Left cardiac atrium (tissue), 4 donors: ENCODE results near the gene POLE4. TPM values are rescaled to one million over a fixed set of nuclear protein-coding genes. Genes with fewer than 3 reads are reported as not detected.

Source experiments
- ATAC-seq, 2 donors: fragments of 200-7000 bp; cut with Tn5 transposase; one replicate each; pipeline ENCODE4 v1.9.1; 2020; ENCODE audit warnings: mild to moderate bottlenecking in 2 of 2, moderate library complexity in 2 of 2
- DNase-seq: peaks from one replicate; pipeline ENCODE4 v3.0.0-alpha.2; 2020
- intact Hi-C, 2 donors: fragments of 100-400 bp; cut with DNase I; formaldehyde crosslinking; loops; one replicate each; pipeline versions ENCODE4 v1.14.1 to v1.15.1; 2022 to 2023
- total RNA-seq, 2 donors: library from RNA; stranded (reverse); fragmentation: NEBNext Ultra II Directional; extraction: Animal tissue kit (Norgen Biotek cat#: 25700); gene quantifications; one replicate each; pipeline ENCODE4 v1.2.1, GENCODE V29; 2021
- donor health status: DM: no; HTN: yes; CAD: no.
- donor health status: DM: no; HTN: yes; CAD: no; lungs with severe emphysema.
- donor health status: DM: yes; HTN: yes; CAD: no.
- donor health status: Dilated cardiomyopathy.

The POLE4 gene
- total RNA-seq, 2 donors from 2014 or later: 42.7 to 50.0 TPM

DNA sequence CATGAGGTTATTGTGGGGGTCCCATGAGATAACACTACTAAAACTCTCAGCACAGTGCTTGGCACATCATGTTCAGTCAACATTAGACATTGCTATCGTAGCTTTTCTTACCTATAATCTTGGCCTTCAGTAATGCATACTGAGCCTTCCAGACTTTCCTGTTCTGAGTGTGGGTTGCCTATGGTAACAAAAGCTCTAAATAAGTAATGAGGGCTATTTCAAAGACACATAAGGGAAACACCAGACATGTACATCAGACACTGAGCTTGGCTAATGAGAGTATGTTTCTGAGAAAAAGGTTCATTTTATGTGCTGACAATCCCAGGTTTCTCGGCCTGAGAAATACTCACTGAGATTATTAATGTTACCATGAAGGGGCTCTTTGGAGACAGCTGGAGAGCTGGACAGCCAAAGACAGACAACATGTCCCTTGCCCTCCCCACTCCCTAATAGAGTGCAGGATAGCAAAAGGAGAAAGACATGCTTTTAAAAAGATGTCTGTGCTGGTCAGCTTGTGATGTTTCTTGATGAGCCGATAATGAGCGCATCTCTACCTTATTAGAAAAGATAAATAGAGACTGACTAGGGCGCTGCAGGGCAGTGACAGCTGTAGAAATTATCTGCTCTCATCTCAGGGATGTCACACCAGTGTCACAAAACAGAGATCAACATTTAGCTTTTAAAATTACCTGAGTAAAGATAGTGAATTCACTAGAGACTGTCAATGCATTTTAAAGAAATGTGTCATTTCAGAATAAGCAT lies 25.4 kb downstream of the POLE4 start:
- DNase-seq: no peak
- intact Hi-C loops: no loop called here
- ATAC-seq: no peak

DNA sequence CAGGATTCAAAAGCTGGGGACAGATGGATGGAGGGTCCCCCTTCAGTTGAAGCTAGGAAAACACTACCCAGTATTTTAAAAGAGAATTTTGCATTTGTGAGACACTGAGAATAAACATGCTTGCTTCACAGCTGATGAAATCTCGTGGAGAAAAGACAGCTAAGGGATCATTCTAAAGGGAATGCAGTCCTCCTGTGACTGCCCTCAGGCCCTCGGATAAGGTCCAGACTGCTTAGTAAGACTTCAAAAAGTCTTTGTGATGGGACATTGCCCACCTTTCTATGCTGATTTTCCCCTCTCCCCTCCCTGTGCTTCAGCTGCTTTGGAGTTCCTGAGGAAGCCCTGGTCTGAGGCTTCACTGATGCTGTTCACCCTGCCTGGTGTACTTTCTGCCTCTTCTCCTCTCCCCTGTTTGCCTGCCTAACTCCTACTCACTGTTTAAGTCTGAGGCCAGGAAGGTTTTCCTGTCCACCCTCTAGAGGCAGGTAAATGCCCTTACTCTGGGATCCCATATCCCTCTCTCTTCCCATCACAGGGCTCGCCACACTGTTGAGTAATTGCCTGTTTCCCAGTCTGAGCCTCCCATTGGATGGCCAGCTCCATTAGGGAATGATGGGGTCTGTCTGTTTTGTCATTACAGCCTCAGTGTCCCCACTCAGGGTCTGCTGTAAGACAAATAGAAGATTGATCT lies 26.6 kb downstream of the POLE4 start:
- ATAC-seq (no peak), DNase-seq (no peak)
- intact Hi-C loops: no loop called here

DNA sequence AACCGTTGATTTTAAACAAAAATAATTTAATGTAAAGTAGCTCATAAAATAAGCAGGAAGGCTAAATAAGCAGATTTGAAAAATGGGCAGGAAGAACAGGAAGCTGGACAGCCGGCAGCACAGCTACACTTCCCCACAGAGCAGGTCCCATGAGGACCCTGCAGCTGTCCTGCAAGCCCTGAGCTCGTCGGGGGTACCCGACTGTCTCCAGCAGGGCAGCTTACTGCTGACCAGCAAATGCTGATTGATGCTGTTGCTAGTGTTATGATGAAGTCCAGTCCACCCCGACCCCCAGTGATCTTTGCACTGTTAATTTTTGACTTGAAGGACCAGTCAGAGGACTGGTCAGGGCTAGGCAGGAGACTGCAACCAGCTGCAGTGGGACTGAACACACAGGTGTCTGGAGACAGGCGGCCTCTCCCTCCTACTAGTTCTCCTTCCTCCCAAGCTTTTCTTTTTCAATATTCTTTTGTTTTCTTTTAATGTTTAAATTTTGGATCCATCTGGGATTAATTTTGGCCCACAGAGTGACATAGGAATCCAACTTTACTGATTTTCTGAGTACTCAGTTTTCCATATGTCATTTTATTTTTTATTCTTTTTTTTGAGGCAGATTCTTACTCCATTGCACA lies 27.7 kb downstream of the POLE4 start:
- DNase-seq: no peak
- ATAC-seq: peak in 1 of 2 donors; percentile 56
- intact Hi-C loops: no loop called here

DNA sequence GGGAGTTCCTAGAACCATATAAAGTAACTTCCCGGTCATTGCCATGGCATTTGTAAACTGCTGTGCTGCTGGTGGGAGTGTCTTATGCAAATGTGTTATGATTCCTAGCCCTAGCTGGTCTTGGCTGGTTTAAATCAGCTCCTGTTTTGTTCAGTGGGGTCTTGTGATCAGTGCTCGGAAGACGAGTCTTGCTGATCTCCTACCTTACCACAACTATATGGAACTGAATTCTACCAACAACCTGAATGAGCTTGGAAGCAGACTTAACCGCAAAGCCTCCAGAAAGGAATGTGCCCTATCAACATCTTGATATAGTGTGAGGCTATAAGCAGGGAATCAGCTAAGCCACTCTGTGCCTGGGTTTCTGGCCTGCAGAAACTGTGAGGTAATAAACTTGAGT lies 33.5 kb downstream of the POLE4 start:
- intact Hi-C loops: no loop called here
- DNase-seq (no peak), ATAC-seq (peak; percentile 61 to 74)

DNA sequence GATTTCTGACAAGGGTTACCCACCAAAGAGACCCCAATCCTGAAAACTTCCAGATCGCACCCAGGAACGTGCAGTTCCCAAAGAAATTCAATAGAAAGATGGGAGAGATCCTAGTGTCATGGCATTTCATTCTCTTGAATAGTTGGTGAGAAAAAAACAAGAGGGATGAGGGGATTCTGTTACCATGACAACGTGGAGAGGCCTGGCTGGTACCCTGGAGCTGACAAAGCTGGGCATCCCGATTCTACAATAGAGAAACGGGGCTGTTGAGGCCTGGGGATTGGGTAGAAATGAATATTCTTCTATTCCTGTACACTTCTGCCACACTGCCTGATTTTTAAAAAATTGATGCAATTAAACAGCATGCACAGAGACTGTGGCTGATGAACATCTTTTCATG lies 41.0 kb downstream of the POLE4 start:
- ATAC-seq (no peak), DNase-seq (no peak)
- intact Hi-C loops: no loop called here

DNA sequence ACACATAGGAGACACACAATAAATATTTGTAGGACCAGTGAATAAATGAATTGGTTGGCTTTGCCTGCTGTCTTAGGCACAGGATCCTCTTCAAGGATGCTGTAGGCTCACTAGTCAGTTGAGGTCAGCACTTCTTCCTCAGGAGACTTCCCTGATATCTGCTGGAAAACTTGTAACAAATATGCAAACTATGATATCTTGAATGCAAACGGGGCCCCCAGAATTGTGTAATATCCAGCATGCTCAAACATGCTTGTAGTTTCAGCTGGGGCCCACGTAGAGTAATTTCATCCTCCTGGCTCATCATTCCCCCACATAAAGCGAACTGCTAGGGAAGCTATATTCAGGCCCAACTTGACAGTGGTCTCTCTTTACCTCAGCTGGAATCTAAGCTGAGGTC lies 43.6 kb downstream of the POLE4 start:
- ATAC-seq (no peak), DNase-seq (no peak)
- intact Hi-C loops: no loop called here

DNA sequence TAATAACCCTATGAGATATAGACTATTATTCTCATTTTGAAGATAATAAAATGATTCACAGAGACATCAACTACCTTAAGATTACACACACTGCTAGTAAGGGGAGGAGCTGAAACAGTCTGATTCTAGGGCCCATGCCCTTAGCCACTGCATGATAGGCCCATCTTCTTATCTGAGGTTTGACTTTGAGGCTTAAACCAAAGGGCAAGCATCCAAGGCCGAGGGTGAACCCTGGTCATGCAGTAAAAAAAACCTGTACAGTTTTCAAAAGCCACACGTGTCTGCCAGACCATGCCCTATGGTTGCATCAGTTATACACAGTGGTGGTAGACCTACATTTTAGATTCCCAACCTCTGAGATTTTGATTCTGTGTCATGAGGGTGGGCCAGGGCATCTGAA lies 44.8 kb downstream of the POLE4 start:
- peak in 1 of 2 donors; percentile 72 for ATAC-seq
- DNase-seq: no peak
- intact Hi-C loops: no loop called here

DNA sequence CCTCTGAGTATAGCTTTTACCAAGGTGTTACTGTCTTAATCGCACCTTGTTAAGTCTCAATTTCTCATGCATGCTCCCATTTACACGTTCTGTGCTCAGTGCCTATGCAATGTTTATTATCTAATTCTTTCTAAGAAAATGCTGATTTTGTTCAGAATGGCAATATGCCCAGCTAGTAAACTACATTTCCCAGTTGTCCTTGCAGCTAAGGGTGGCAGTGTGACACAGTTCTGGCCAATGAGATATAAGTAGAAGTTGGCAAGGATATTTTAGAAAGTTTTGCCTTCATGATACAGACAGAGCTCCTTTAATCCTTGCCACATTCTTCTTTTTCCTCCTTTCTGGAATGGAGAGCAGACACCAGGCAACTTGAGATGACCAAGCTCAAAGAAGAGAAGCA lies 45.3 kb downstream of the POLE4 start:
- intact Hi-C loops: no loop called here
- DNase-seq: no peak
- ATAC-seq: no peak

DNA sequence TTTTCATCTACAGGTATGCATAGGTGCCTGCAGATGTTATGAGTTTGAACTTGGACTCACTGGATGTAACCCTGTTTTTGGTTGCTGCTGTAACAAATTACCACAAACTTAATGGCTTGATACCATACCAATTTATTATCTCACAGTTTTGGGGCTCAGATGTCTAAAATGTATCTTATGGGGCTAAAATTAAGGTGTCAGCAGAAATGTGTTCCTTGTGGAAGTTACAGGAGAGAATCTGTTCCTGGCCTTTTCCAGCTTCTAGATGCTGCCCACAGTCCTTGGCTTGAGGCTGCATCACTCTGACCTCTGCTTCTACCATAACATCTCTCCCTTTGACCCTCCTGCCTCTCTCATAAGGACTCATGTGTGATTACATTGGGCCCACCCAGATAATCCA lies 47.6 kb downstream of the POLE4 start:
- ATAC-seq (no peak), DNase-seq (no peak)
- intact Hi-C loops: no loop called here

DNA sequence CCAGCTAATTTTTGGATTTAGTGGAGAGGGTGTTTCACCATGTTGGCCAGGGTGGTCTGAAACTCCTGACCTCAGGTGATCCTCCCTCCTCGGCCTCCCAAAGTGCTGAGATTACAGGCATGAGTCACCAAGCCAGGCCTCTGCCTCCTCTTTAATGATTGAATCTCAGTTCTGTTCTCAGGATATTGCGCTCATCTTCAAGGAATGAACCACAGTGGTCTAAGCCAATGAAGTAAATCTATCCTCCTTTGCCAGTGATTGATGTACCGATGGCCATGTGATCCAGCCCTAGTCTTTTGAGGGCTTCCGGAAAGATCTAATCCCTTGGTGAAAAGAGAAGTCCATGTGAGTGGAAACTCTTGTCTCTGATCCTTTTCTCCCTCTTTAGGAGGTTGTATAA lies 48.6 kb downstream of the POLE4 start:
- ATAC-seq (no peak), DNase-seq (no peak)
- intact Hi-C loops: no loop called here

DNA sequence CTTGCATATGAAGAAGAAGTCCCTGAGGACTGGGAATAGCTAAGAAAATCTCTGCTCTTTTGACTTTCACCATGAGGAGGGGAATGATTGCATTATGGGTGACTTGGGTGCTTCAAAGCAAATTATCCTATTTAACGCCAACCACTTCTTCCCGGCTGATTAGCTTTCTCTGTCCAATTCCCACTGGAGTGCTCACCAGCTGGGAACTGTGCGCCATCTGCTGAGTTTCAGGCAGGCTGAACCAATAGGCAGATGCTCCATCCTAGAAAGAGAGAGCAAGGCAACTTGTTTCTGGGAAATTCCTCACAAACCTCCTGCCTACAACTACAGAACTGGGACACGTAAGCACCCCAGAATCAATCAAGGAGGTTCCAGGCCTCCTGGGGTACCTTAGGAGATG lies 49.4 kb downstream of the POLE4 start:
- intact Hi-C loops: no loop called here
- no peak for ATAC-seq
- DNase-seq: no peak

DNA sequence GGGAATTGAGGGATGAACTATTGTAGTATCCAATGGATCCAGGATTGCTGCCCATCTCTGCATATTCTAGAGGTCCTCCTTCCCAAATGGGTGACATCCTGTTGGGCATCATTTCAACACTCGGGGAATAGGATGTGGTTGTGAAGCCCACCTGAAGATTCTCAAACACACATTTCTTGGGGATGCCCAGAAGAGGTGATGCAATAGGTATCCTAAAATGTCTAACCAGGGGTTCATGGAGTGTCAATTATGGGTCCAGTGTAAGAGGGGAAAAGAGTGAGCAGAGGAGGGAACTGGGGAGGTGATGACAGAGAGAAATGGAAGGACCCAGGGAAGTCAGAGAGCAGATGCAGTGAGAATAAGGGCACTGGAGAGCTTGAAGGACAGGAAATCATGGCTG lies 52.1 kb downstream of the POLE4 start:
- ATAC-seq: no peak
- DNase-seq: no peak
- intact Hi-C loops: no loop called here

DNA sequence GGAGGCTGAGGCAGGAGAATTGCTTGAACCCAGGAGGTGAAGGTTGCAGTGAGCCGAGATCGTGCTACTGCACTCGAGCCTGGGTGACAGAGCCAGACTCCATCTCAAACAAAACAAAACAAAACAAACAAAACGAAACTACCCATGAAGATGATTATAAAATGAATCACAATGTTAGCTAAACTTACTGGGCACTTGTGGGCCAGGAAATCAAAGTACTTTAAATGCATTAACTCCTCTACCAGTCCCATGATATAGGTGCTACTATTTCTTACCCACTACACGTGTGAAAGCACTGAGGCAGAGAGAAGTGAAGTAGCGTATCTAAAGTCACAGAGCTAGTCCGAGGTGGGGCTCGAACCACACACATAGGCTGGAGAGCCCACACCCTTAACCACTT lies 53.6 kb downstream of the POLE4 start:
- no peak for DNase-seq
- intact Hi-C loops: no loop called here
- no peak for ATAC-seq

DNA sequence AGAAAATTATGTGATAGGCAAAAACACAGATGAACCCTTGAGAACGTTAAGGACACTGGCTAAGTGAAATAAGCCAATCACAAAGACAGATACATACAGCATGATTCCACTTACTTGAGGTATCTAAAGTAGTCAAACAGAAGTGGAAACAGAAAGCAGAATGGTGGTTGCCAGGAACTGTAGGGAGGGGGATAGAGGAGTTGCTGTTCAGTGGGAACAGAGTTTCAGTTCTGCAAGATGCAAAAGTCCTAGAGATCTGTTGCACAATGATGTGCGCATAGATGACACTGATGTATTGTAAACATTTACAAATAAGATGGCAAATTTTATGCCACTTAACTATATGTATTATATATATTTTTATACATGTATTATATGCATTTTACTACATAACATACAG lies 59.7 kb downstream of the POLE4 start:
- ATAC-seq (no peak), DNase-seq (no peak)
- intact Hi-C loops: no loop called here

Other genes with a start within 250 kb of the POLE4 start
- 10 to 100 TPM; 17.2 to 18.4 TPM for gene HK2, start 124.5 kb upstream of the POLE4 start, total RNA-seq
- gene TACR1, start 240.9 kb downstream of the POLE4 start, total RNA-seq: under 1 TPM; 0.58 to 0.94 TPM